Uterus (tissue), 2 donors: ENCODE measurements around the gene WDR91.

Source experiments
- POLR2A ChIP-seq, 2 donors: fragments of 450-650 bp; IDR thresholded peaks; one replicate each; pipeline ENCODE4 v1.6.1; 2016; ENCODE audit warnings: antibody characterized with exemption in 2 of 2, mild to moderate bottlenecking in 1 of 2, moderate library complexity in 1 of 2
- TF ChIP-seq, protein P1 (sequence below), 4 experiments: fragments of 200-600 bp in 2 of 4; fragments of 450-650 bp in 2 of 4; sonication (generic) in 2 of 4; IDR thresholded peaks; one replicate each; pipeline ENCODE4 v1.5.1; 2016 to 2019; ENCODE audit warnings: antibody characterized with exemption in 4 of 4, mild to moderate bottlenecking in 2 of 4, moderate library complexity in 1 of 4

DNA sequence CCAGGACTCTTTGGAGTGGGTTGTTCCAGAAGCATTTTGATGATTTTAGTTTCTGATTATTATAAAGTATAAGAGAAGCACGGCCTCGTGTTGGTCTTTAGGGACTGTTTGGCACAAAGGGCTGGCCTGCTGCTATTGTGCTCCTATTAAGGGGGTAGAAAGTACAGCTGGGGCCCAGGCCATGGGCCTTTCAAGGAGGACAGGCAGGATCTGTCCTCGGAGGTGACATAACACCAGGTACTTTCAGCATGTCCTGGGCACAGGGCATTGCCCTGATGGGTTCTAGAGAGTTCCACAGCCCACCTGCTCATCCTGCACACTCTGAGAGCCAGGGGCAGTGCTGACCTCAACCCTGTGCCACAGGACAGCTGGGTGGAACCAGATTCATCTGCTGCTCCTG is 47.3 kb upstream of the WDR91 start:
- TF ChIP-seq, protein P1, sequence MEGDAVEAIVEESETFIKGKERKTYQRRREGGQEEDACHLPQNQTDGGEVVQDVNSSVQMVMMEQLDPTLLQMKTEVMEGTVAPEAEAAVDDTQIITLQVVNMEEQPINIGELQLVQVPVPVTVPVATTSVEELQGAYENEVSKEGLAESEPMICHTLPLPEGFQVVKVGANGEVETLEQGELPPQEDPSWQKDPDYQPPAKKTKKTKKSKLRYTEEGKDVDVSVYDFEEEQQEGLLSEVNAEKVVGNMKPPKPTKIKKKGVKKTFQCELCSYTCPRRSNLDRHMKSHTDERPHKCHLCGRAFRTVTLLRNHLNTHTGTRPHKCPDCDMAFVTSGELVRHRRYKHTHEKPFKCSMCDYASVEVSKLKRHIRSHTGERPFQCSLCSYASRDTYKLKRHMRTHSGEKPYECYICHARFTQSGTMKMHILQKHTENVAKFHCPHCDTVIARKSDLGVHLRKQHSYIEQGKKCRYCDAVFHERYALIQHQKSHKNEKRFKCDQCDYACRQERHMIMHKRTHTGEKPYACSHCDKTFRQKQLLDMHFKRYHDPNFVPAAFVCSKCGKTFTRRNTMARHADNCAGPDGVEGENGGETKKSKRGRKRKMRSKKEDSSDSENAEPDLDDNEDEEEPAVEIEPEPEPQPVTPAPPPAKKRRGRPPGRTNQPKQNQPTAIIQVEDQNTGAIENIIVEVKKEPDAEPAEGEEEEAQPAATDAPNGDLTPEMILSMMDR (IDR thresholded peaks at IDR 0.05) = no peak
- TF ChIP-seq POLR2A (IDR thresholded peaks at IDR 0.05) = no peak
